Sigmoid colon (tissue), 4 donors: ENCODE results near the gene MOK.

Source experiments
- CTCF ChIP-seq, 4 experiments: fragments of 450-650 bp in 3 of 4; fragments of 200-600 bp in 1 of 4; IDR thresholded peaks; one replicate each; pipeline ENCODE4 v1.5.1; 2016 to 2019; ENCODE audit warnings: antibody characterized with exemption in 4 of 4, mild to moderate bottlenecking in 3 of 4, moderate library complexity in 2 of 4
- EP300 ChIP-seq, 4 donors: sonication (generic); formaldehyde crosslinking; IDR thresholded peaks; one replicate each; pipeline ENCODE4 v1.6.1; 2017; ENCODE audit warnings: antibody characterized with exemption in 4 of 4
- POLR2AphosphoS5 ChIP-seq, 4 donors: sonication (generic); formaldehyde crosslinking; IDR thresholded peaks; one replicate each; pipeline ENCODE4 v1.6.1; 2017; ENCODE audit warnings: antibody characterized with exemption in 4 of 4

- TF ChIP-seq CTCF (IDR thresholded peaks at IDR 0.05) (no peak), POLR2AphosphoS5 (IDR thresholded peaks at IDR 0.05) (no peak), EP300 (IDR thresholded peaks at IDR 0.05) (no peak)
These were observed 10.2 kb upstream of the MOK start for GRCh38 chr14:102315121-102315520.
